H1 (cell line): ENCODE data around the gene GFI1B. TPM values are rescaled to one million over a fixed set of nuclear protein-coding genes. Genes with fewer than 3 reads are reported as not detected.
"Not testable (repeated sequence)": the region's sequence is repeated elsewhere in the genome, so short reads cannot be mapped to it uniquely, and the experiment has no call there.

Experiments
- CTCF ChIA-PET: fragments of 300-600 bp; sonication (Branson Sonifier 250); formaldehyde crosslinking; loops from one replicate; lab custom pipeline; 2021; ENCODE audit not compliant: partially characterized antibody; lab: Charles Lee
- POLR2A ChIA-PET: fragments of 300-600 bp; sonication (Branson Sonifier 250); formaldehyde crosslinking; loops from one replicate; lab custom pipeline; 2021; ENCODE audit warnings: inconsistent platforms; ENCODE audit not compliant: partially characterized antibody; lab: Charles Lee
- DNase-seq, 2 experiments: peaks; one replicate each; pipeline versions ENCODE4 v3.0.0 to v3.0.0-alpha.2; 2010 to 2022; ENCODE audit warnings: low spot score in 2 of 2, low read depth in 1 of 2, mixed read lengths in 1 of 2
- FAIRE-seq: peaks from 2 replicates; lab custom pipeline; 2011; peaks lifted over from hg19 to GRCh38; lab: Jason Lieb, UNC
- H2AFZ ChIP-seq: 2 replicates; pipeline ENCODE4 v1.8.1; 2012; ENCODE audit warnings: low read length, inconsistent platforms
- H2AK5ac ChIP-seq: 2 replicates; pipeline ENCODE4 v1.6.1; 2013; ENCODE audit warnings: low read depth, low read length
- H2BK120ac ChIP-seq: replicated peaks from 2 replicates; pipeline ENCODE3; 2013; ENCODE audit warnings: low read depth, low read length, inconsistent platforms
- H2BK12ac ChIP-seq: 2 replicates; pipeline ENCODE4 v1.6.1; 2013; ENCODE audit warnings: low read depth, low read length
- H2BK15ac ChIP-seq: 2 replicates; pipeline ENCODE4 v1.6.1; 2013; ENCODE audit warnings: low read length
- H2BK20ac ChIP-seq: 2 replicates; pipeline ENCODE4 v1.6.1; 2013; ENCODE audit warnings: low read length
- H2BK5ac ChIP-seq: 2 replicates; pipeline ENCODE4 v1.6.1; 2013; ENCODE audit warnings: low read depth, low read length
- H3K14ac ChIP-seq: 2 replicates; pipeline ENCODE4 v1.6.1; 2013; ENCODE audit warnings: inconsistent platforms; ENCODE audit not compliant: insufficient read length
- H3K18ac ChIP-seq: 2 replicates; pipeline ENCODE4 v1.6.1; 2013; ENCODE audit warnings: low read length; ENCODE audit errors: extremely low read depth
- H3K23ac ChIP-seq: 2 replicates; pipeline ENCODE4 v1.6.1; 2013; ENCODE audit warnings: inconsistent platforms; ENCODE audit not compliant: insufficient read length
- H3K23me2 ChIP-seq: 2 replicates; pipeline ENCODE4 v1.6.1; 2013; ENCODE audit warnings: low read depth, low read length
- H3K27ac ChIP-seq: 2 replicates; pipeline ENCODE4 v1.6.1; 2011; ENCODE audit warnings: low read depth, low read length, inconsistent platforms
- H3K27me3 ChIP-seq, 4 experiments: replicated peaks in 1 of 4; 1 replicate in 1 of 4; 2 replicates in 3 of 4; pipeline versions ENCODE4 v1.6.1 to v1.8.1; 2011 to 2013; ENCODE audit warnings: low read length in 3 of 4, mild to moderate bottlenecking in 3 of 4, inconsistent platforms in 2 of 4, mixed read lengths in 2 of 4, moderate library complexity in 1 of 4; ENCODE audit not compliant: control insufficient read depth in 3 of 4, insufficient read depth in 3 of 4; ENCODE audit errors: extremely low read depth in 1 of 4
- H3K36me3 ChIP-seq, 4 experiments: 2 replicates each; pipeline versions ENCODE4 v1.6.1 to v1.8.1; 2011 to 2013; ENCODE audit warnings: mild to moderate bottlenecking in 4 of 4, low read length in 3 of 4, moderate library complexity in 2 of 4, control low read depth in 1 of 4, inconsistent platforms in 1 of 4; ENCODE audit not compliant: insufficient read depth in 4 of 4, control insufficient read depth in 2 of 4
- H3K4ac ChIP-seq: replicated peaks from 2 replicates; pipeline ENCODE3; 2013; ENCODE audit warnings: low read length, low read depth, mixed read lengths, inconsistent platforms; ENCODE audit not compliant: insufficient read length
- H3K4me1 ChIP-seq, 4 experiments: replicated peaks in 1 of 4; 1 replicate in 1 of 4; 2 replicates in 3 of 4; pipeline versions ENCODE4 v1.6.1 to v1.8.1; 2011 to 2013; ENCODE audit warnings: low read length in 3 of 4, inconsistent platforms in 2 of 4, mixed read lengths in 1 of 4; ENCODE audit not compliant: insufficient read depth in 4 of 4, control insufficient read depth in 3 of 4
- H3K4me2 ChIP-seq, 2 experiments: 2 replicates each; pipeline versions ENCODE4 v1.6.1 to v1.8.1; 2011 to 2013; ENCODE audit warnings: low read depth in 2 of 2, low read length in 2 of 2, control low read depth in 1 of 2, inconsistent platforms in 1 of 2, mild to moderate bottlenecking in 1 of 2; ENCODE audit not compliant: insufficient read depth in 1 of 2
- H3K4me3 ChIP-seq, 4 experiments: fragments of 200-600, 300-600 bp in 1 of 4; sonication (generic), shearing (Covaris generic), sonication (Bioruptor Twin) in 1 of 4; 2 replicates each; pipeline versions ENCODE4 v1.5.1 to v1.8.1; 2011 to 2016; ENCODE audit warnings: low read length in 4 of 4, low read depth in 3 of 4, control low read depth in 2 of 4, inconsistent platforms in 2 of 4, mild to moderate bottlenecking in 2 of 4, mixed read lengths in 1 of 4, moderate library complexity in 1 of 4; ENCODE audit not compliant: insufficient read depth in 2 of 4; ENCODE audit errors: extremely low read depth in 1 of 4
- H3K56ac ChIP-seq: replicated peaks from 2 replicates; pipeline ENCODE3; 2013; ENCODE audit warnings: low read depth, mild to moderate bottlenecking, mixed read lengths, low read length, inconsistent platforms; ENCODE audit not compliant: insufficient read length
- H3K79me1 ChIP-seq: 2 replicates; pipeline ENCODE4 v1.6.1; 2013; ENCODE audit warnings: low read depth, low read length, control low read depth
- H3K79me2 ChIP-seq, 2 experiments: 2 replicates each; pipeline versions ENCODE4 v1.6.1 to v1.8.1; 2012 to 2013; ENCODE audit warnings: low read length in 2 of 2, mild to moderate bottlenecking in 2 of 2, inconsistent platforms in 1 of 2; ENCODE audit not compliant: insufficient read depth in 2 of 2, control insufficient read depth in 1 of 2
- H3K9ac ChIP-seq, 4 experiments: replicated peaks in 1 of 4; 1 replicate in 1 of 4; 2 replicates in 3 of 4; pipeline versions ENCODE4 v1.6.1 to v1.8.1; 2011 to 2013; ENCODE audit warnings: low read depth in 3 of 4, low read length in 3 of 4, control low read depth in 2 of 4, mild to moderate bottlenecking in 2 of 4, moderate library complexity in 2 of 4, inconsistent platforms in 1 of 4; ENCODE audit errors: extremely low read depth in 1 of 4
- H3K9me3 ChIP-seq, 2 experiments: 2 replicates each; pipeline versions ENCODE4 v1.6.1 to v1.8.1; 2012 to 2013; ENCODE audit warnings: mild to moderate bottlenecking in 2 of 2, moderate library complexity in 2 of 2, control low read depth in 1 of 2, inconsistent platforms in 1 of 2, low read depth in 1 of 2, low read length in 1 of 2, mixed read lengths in 1 of 2; ENCODE audit not compliant: insufficient read depth in 2 of 2
- H4K20me1 ChIP-seq, 2 experiments: replicated peaks in 1 of 2; 2 replicates each; pipeline versions ENCODE3 to v1.8.1; 2011 to 2013; ENCODE audit warnings: inconsistent platforms in 2 of 2, low read length in 2 of 2, mild to moderate bottlenecking in 1 of 2; ENCODE audit not compliant: insufficient read depth in 2 of 2, control insufficient read depth in 1 of 2
- H4K5ac ChIP-seq: 2 replicates; pipeline ENCODE4 v1.6.1; 2013; ENCODE audit warnings: low read length, low read depth, mixed read lengths, inconsistent platforms; ENCODE audit not compliant: insufficient read length
- H4K8ac ChIP-seq: 2 replicates; pipeline ENCODE4 v1.8.0; 2013; ENCODE audit warnings: mild to moderate bottlenecking, moderate library complexity, low read length, inconsistent platforms; ENCODE audit not compliant: insufficient read depth; ENCODE audit errors: extremely low read depth
- H4K91ac ChIP-seq: replicated peaks from 2 replicates; pipeline ENCODE3; 2013; ENCODE audit warnings: low read length, mixed read lengths, inconsistent platforms; ENCODE audit not compliant: insufficient read length
- CTCF ChIP-seq, 3 experiments: IDR thresholded peaks; 1 replicate in 2 of 3; 2 replicates in 1 of 3; pipeline versions ENCODE4 v1.5.1 to v1.6.1; 2011; ENCODE audit warnings: low read length in 3 of 3, mild to moderate bottlenecking in 3 of 3, inconsistent platforms in 2 of 3, low read depth in 1 of 3, moderate library complexity in 1 of 3; ENCODE audit not compliant: insufficient read depth in 1 of 3; ENCODE audit errors: control extremely low read depth in 1 of 3
- RAD21 ChIP-seq, 2 experiments: IDR thresholded peaks in 1 of 2; conservative IDR thresholded peaks in 1 of 2; 2 replicates each; pipeline ENCODE4 v1.6.1; 2011; ENCODE audit warnings: low read depth in 2 of 2, low read length in 2 of 2, improper control_type of control experiment in 1 of 2, inconsistent platforms in 1 of 2, mild to moderate bottlenecking in 1 of 2, moderate library complexity in 1 of 2
- WGBS, 2 experiments: shearing (Covaris generic) in 1 of 2; methylation state at CpG; one replicate each; pipeline versions ENCODE4 v1.1.6 to v1.1.7; 2013 to 2015; ENCODE audit warnings: low lambda C conversion rate in 2 of 2, mixed read lengths in 2 of 2, inconsistent platforms in 1 of 2, low coverage in 1 of 2, missing lambda C conversion rate in 1 of 2; ENCODE audit not compliant: insufficient replicate concordance in 2 of 2, insufficient coverage in 1 of 2, insufficient read length in 1 of 2; ENCODE audit errors: extremely low coverage in 1 of 2, missing lambda C conversion rate in 1 of 2; 5-methylcytosine and 5-hydroxymethylcytosine counted together
- polyA plus RNA-seq, 7 experiments: library from polyadenylated mRNA; depleted of rRNA in 3 of 7; stranded (reverse) in 5 of 7; unstranded in 2 of 7; fragments of >200 nt in 5 of 7; fragments of 200-250 nt in 2 of 7; gene quantifications; 1 replicate in 5 of 7; 2 replicates in 1 of 7; 4 replicates in 1 of 7; pipeline versions ENCODE4 v1.2.1 to v1.2.3, GENCODE V29; 2011 to 2013; ENCODE audit warnings: missing spikeins in 2 of 7, mixed read lengths in 2 of 7
- total RNA-seq: library from RNA; stranded (reverse); fragmentation: NEBNext Ultra II Directional; extraction: Animal tissue kit (Norgen Biotek cat#: 25700); gene quantifications from 2 replicates; pipeline ENCODE4 v1.2.1, GENCODE V29; 2021

GFI1B gene
- total and polyA plus RNA-seq, 2 of the 8 experiments (the other 6 are each of a cell fraction or from before 2014, with no cell fraction given) = 0.09 to 0.11 TPM

GRCh38 chr9:133040892-133041479, 62.5 kb downstream of the GFI1B start:
- Histone ChIP-seq H3K36me3 (peaks cover 14 to 32% (median 27%) of the 10 kb centered on the region in 4 experiments), H3K79me2 (peaks cover 4 to 45% of the 10 kb centered on the region in 2 experiments; a peak in 2 of 4 replicates), H4K20me1 (peaks cover 11 to 29% of the 10 kb centered on the region in 2 experiments)
- H3K4me3 ChIP-seq, H2BK15ac ChIP-seq, H4K5ac ChIP-seq, H3K27me3 ChIP-seq, H2BK12ac ChIP-seq, H3K23me2 ChIP-seq, H3K79me1 ChIP-seq, H3K4me1 ChIP-seq, H3K23ac ChIP-seq, H2AK5ac ChIP-seq, H4K91ac ChIP-seq, H3K18ac ChIP-seq, H3K9me3 ChIP-seq, H3K4me2 ChIP-seq, H2BK20ac ChIP-seq, H2BK120ac ChIP-seq, H2AFZ ChIP-seq, H3K27ac ChIP-seq, FAIRE-seq, H4K8ac ChIP-seq, H3K9ac ChIP-seq, H3K56ac ChIP-seq, H3K14ac ChIP-seq, H3K4ac ChIP-seq, H2BK5ac ChIP-seq: not testable (repeated sequence)
- TF ChIP-seq CTCF (IDR thresholded peaks at IDR 0.05; ENCODE audit: control extremely low read depth in 1 of 3, insufficient read depth in 1 of 3, low read depth in 1 of 3, low read length in 3 of 3) (peak; percentile 61 to 68 (median 65)), RAD21 (IDR thresholded peaks at IDR 0.05 in 1 of 2, conservative IDR thresholded peaks at IDR 0.05 in 1 of 2; ENCODE audit: low read depth in 2 of 2, low read length in 2 of 2) (peak; percentile 56 to 64)
- DNase-seq = peak in 1 of 2 experiments; percentile 86
- 89% methylated on average over 12 of the region's 12 CpGs; no CpG with 5 or more reads in 1 of the 2 experiments for WGBS, 2 experiments
- CTCF ChIA-PET = interaction anchor here (0.7 to 4.6 kb wide), 21 partner anchors 9 to 126 kb away, joined by 3 to 23 read pairs (median 4); partner anchors contain the start of gene GTF3C5
- POLR2A ChIA-PET = interaction anchor here (1.4 kb wide), 1 partner anchor 10 kb away, joined by 8 read pairs; the partner anchor contains the start of gene GTF3C5
